Activated naive CD4-positive, alpha-beta T cell (primary cell): ENCODE data around the gene MMP24OS.
"Not testable (repeated sequence)": the region's sequence is repeated elsewhere in the genome, so short reads cannot be mapped to it uniquely, and the experiment has no call there.

ENCODE experiments used
- DNase-seq, 4 experiments: peaks; one replicate each; lab custom pipeline; 2025; lab: John Stamatoyannopoulos, UW

The MMP24OS gene

GRCh38 chr20:35275741-35276251, 2.1 kb downstream of the MMP24OS start:
- no peak for DNase-seq

GRCh38 chr20:35274172-35275092, 3.5 kb downstream of the MMP24OS start:
- no peak for DNase-seq

GRCh38 chr20:35273449-35274171, 4.3 kb downstream of the MMP24OS start:
- DNase-seq = no peak

GRCh38 chr20:35271904-35272303, 6.0 kb downstream of the MMP24OS start:
- DNase-seq = no peak

GRCh38 chr20:35271073-35271882, 6.6 kb downstream of the MMP24OS start:
- DNase-seq = no peak

- no peak for DNase-seq
Measured at GRCh38 chr20:35270021-35270902, 7.7 kb downstream of the MMP24OS start.

- DNase-seq = peak in 1 of 4 experiments; percentile 18
Measured at GRCh38 chr20:35269055-35269781, 8.7 kb downstream of the MMP24OS start.

GRCh38 chr20:35267092-35267491, 10.8 kb downstream of the MMP24OS start:
- no peak for DNase-seq

GRCh38 chr20:35264755-35265154, 13.2 kb downstream of the MMP24OS start:
- DNase-seq = no peak

GRCh38 chr20:35263532-35264341, 14.2 kb downstream of the MMP24OS start:
- no peak for DNase-seq

- not testable (repeated sequence) for DNase-seq
Measured at GRCh38 chr20:35262731-35263531, 15.0 kb downstream of the MMP24OS start.

- not testable (repeated sequence) for DNase-seq
Measured at GRCh38 chr20:35262321-35262720, 15.6 kb downstream of the MMP24OS start.

- no peak for DNase-seq
Measured at GRCh38 chr20:35260426-35260825, 17.5 kb downstream of the MMP24OS start.

GRCh38 chr20:35257175-35257909, 20.6 kb downstream of the MMP24OS start:
- no peak for DNase-seq

- DNase-seq = no peak
Measured at GRCh38 chr20:35254448-35254999, 23.4 kb downstream of the MMP24OS start.

- DNase-seq = no peak
Measured at GRCh38 chr20:35253010-35253409, 24.9 kb downstream of the MMP24OS start.

GRCh38 chr20:35252598-35252997, 25.3 kb downstream of the MMP24OS start:
- not testable (repeated sequence) for DNase-seq
